Ishikawa (cell line): ENCODE data around the gene CHRNA1.

Experiments used
- CEBPB ChIP-seq: IDR thresholded peaks from 2 replicates; pipeline ENCODE4 v1.6.1; 2012
- CREB1 ChIP-seq: IDR thresholded peaks from 2 replicates; pipeline ENCODE4 v1.6.1; 2012; ENCODE audit warnings: low read depth
- EGR1 ChIP-seq: IDR thresholded peaks from 2 replicates; pipeline ENCODE4 v1.6.1; 2012
- EP300 ChIP-seq: IDR thresholded peaks from 2 replicates; pipeline ENCODE4 v1.6.1; 2012; ENCODE audit warnings: borderline replicate concordance
- FOXM1 ChIP-seq: IDR thresholded peaks from 2 replicates; pipeline ENCODE4 v1.6.1; 2012; ENCODE audit warnings: low read depth, borderline replicate concordance
- MAX ChIP-seq: IDR thresholded peaks from 2 replicates; pipeline ENCODE4 v1.6.1; 2012
- NFIC ChIP-seq: IDR thresholded peaks from 2 replicates; pipeline ENCODE4 v1.6.1; 2012
- RAD21 ChIP-seq: IDR thresholded peaks from 2 replicates; pipeline ENCODE4 v1.6.1; 2012; ENCODE audit warnings: low read depth
- REST ChIP-seq: IDR thresholded peaks from 2 replicates; pipeline ENCODE4 v1.6.1; 2012; ENCODE audit warnings: low read depth, mild to moderate bottlenecking
- TAF1 ChIP-seq: IDR thresholded peaks from 2 replicates; pipeline ENCODE4 v1.6.1; 2012; ENCODE audit warnings: low read depth, mild to moderate bottlenecking
- TCF12 ChIP-seq: IDR thresholded peaks from 2 replicates; pipeline ENCODE4 v1.6.1; 2012; ENCODE audit warnings: low read depth
- TEAD4 ChIP-seq: IDR thresholded peaks from 2 replicates; pipeline ENCODE4 v1.6.1; 2012
- USF1 ChIP-seq: IDR thresholded peaks from 2 replicates; pipeline ENCODE4 v1.6.1; 2012
- YY1 ChIP-seq: IDR thresholded peaks from 2 replicates; pipeline ENCODE4 v1.6.1; 2012; ENCODE audit warnings: low read depth
- ZBTB7A ChIP-seq: IDR thresholded peaks from 2 replicates; pipeline ENCODE4 v1.6.1; 2012; ENCODE audit warnings: low read depth

The CHRNA1 gene

GRCh38 chr2:174717273-174717672 lies 47.0 kb downstream of the CHRNA1 start:
- TF ChIP-seq REST (no peak), TAF1 (no peak), CEBPB (no peak), TEAD4 (no peak), TCF12 (no peak), ZBTB7A (no peak), YY1 (no peak), USF1 (no peak), NFIC (no peak), RAD21 (no peak), FOXM1 (no peak), MAX (no peak), EGR1 (no peak), CREB1 (no peak), EP300 (no peak)

- TF ChIP-seq USF1 = no peak
- no peak for TF ChIP-seq ZBTB7A
- no peak for TF ChIP-seq FOXM1
- TF ChIP-seq EGR1 = no peak
Measured at GRCh38 chr2:174716785-174717184, 47.5 kb downstream of the CHRNA1 start.

GRCh38 chr2:174713686-174714085 lies 50.6 kb downstream of the CHRNA1 start:
- no peak for TF ChIP-seq EP300
- TF ChIP-seq TEAD4 = no peak
- no peak for TF ChIP-seq MAX
- TF ChIP-seq CREB1 = no peak
- TF ChIP-seq FOXM1 = no peak
- TF ChIP-seq TCF12 = no peak
- no peak for TF ChIP-seq TAF1
- no peak for TF ChIP-seq CEBPB
- TF ChIP-seq RAD21 = no peak
- no peak for TF ChIP-seq ZBTB7A
- no peak for TF ChIP-seq USF1

- TF ChIP-seq YY1 = no peak
- TF ChIP-seq MAX = no peak
- TF ChIP-seq EP300 = no peak
- TF ChIP-seq TEAD4 = no peak
- no peak for TF ChIP-seq USF1
- no peak for TF ChIP-seq RAD21
- no peak for TF ChIP-seq TAF1
- TF ChIP-seq EGR1 = no peak
- TF ChIP-seq TCF12 = no peak
- no peak for TF ChIP-seq FOXM1
- no peak for TF ChIP-seq ZBTB7A
- TF ChIP-seq CEBPB = no peak
- no peak for TF ChIP-seq NFIC
- no peak for TF ChIP-seq REST
Measured at GRCh38 chr2:174711206-174711605, 53.1 kb downstream of the CHRNA1 start.

- TF ChIP-seq NFIC (no peak), TEAD4 (no peak), TCF12 (no peak), USF1 (no peak), CEBPB (no peak), ZBTB7A (no peak), TAF1 (no peak), MAX (no peak)
Measured at GRCh38 chr2:174708713-174709112, 55.6 kb downstream of the CHRNA1 start.
